A549 (cell line): ENCODE results near the gene NRXN2. TPM values are rescaled to one million over a fixed set of nuclear protein-coding genes. Genes with fewer than 3 reads are reported as not detected.

Experiments
- ATAC-seq, 2 experiments: fragments of 200-7000 bp in 1 of 2; fragments of >200 bp in 1 of 2; cut with Nextera tagmentation in 1 of 2; cut with Tn5 transposase in 1 of 2; 3 replicates each; pipeline versions ENCODE4 v1.8.0 to v1.9.1; 2018 to 2020; ENCODE audit warnings: mild to moderate bottlenecking in 1 of 2, moderate library complexity in 1 of 2
- CTCF ChIA-PET: fragments of 300-600 bp; sonication (Branson Sonifier 250); formaldehyde crosslinking; extraction: SDS; loops from one replicate; lab custom pipeline; 2021; ENCODE audit warnings: antibody characterized with exemption, inconsistent platforms; lab: Yijun Ruan, JAX
- POLR2A ChIA-PET: fragments of 350-600 bp; formaldehyde crosslinking; extraction: SDS; loops from one replicate; lab custom pipeline; 2021; ENCODE audit warnings: antibody characterized with exemption, inconsistent platforms; lab: Yijun Ruan, JAX
- DNase-seq, 2 experiments: peaks; one replicate each; pipeline versions ENCODE4 v3.0.0 to v3.0.0-alpha.2; 2011 to 2016; ENCODE audit warnings: low read depth in 1 of 2, low spot score in 1 of 2
- FAIRE-seq: peaks from 2 replicates; lab custom pipeline; 2011; peaks lifted over from hg19 to GRCh38; lab: Jason Lieb, UNC
- H3K27ac ChIP-seq, 2 experiments: fragments of >200 bp; sonication (Bioruptor Twin); formaldehyde crosslinking; 3 replicates each; pipeline ENCODE4 v1.5.1; 2016 to 2017
- H3K4me1 ChIP-seq: fragments of >200 bp; sonication (Bioruptor Twin); formaldehyde crosslinking; 3 replicates; pipeline ENCODE4 v1.6.1; 2016
- H3K4me2 ChIP-seq: fragments of >200 bp; sonication (Bioruptor Twin); formaldehyde crosslinking; 3 replicates; pipeline ENCODE4 v1.6.1; 2016
- H3K4me3 ChIP-seq: fragments of >200 bp; sonication (Bioruptor Twin); formaldehyde crosslinking; 3 replicates; pipeline ENCODE4 v1.5.1; 2016
- H3K9me3 ChIP-seq: fragments of >200 bp; sonication (Bioruptor Twin); formaldehyde crosslinking; 3 replicates; pipeline ENCODE4 v1.6.1; 2016
- BCL3 ChIP-seq: fragments of >200 bp; sonication (Bioruptor Twin); formaldehyde crosslinking; IDR thresholded peaks from 3 replicates; pipeline ENCODE4 v1.6.1; 2016
- CBX2 ChIP-seq: fragments of 200-600 bp; sonication (generic); IDR thresholded peaks from 2 replicates; pipeline ENCODE4 v1.6.1; 2016; ENCODE audit warnings: low read depth, mild to moderate bottlenecking, borderline replicate concordance
- E2F6 ChIP-seq: IDR thresholded peaks from 2 replicates; pipeline ENCODE4 v1.6.1; 2012; ENCODE audit warnings: low read depth, borderline replicate concordance
- ELK1 ChIP-seq: fragments of 150-350 bp; IDR thresholded peaks from 2 replicates; pipeline ENCODE4 v1.6.1; 2014; ENCODE audit warnings: low read depth, mild to moderate bottlenecking, low read length
- ESRRA ChIP-seq: fragments of 150-350 bp; IDR thresholded peaks from 2 replicates; pipeline ENCODE4 v1.6.1; 2014; ENCODE audit warnings: mild to moderate bottlenecking, low read length, borderline replicate concordance
- FOXS1 ChIP-seq: fragments of 250-450 bp; sonication (Bioruptor Pico); IDR thresholded peaks from 2 replicates; pipeline ENCODE4 v1.5.0; 2020; ENCODE audit warnings: mild to moderate bottlenecking, moderate library complexity
- GATA3 ChIP-seq: IDR thresholded peaks from 2 replicates; pipeline ENCODE4 v1.6.1; 2012; ENCODE audit warnings: borderline replicate concordance
- HOXB13 ChIP-seq: fragments of 250-450 bp; sonication (Bioruptor Pico); IDR thresholded peaks from 2 replicates; pipeline ENCODE4 v1.5.0; 2020; ENCODE audit warnings: low read depth, mild to moderate bottlenecking, moderate library complexity
- JUN ChIP-seq, 2 experiments: fragments of >200 bp; sonication (Bioruptor Twin); formaldehyde crosslinking; IDR thresholded peaks; 2 replicates in 1 of 2; 3 replicates in 1 of 2; pipeline ENCODE4 v1.6.1; 2016 to 2017
- JUNB ChIP-seq: fragments of >200 bp; sonication (Bioruptor Twin); formaldehyde crosslinking; IDR thresholded peaks from 2 replicates; pipeline ENCODE4 v1.6.1; 2016
- MAX ChIP-seq: IDR thresholded peaks from 2 replicates; pipeline ENCODE4 v1.6.1; 2012
- MAZ ChIP-seq: fragments of 150-350 bp; IDR thresholded peaks from 2 replicates; pipeline ENCODE4 v1.6.1; 2014; ENCODE audit warnings: antibody characterized with exemption, low read depth, low read length, borderline replicate concordance
- MYC ChIP-seq: IDR thresholded peaks from 2 replicates; pipeline ENCODE4 v1.6.1; 2012; ENCODE audit warnings: mild to moderate bottlenecking, inconsistent platforms, low read length, improper control_type of control experiment, borderline replicate concordance
- NPAS2 ChIP-seq: fragments of 250-450 bp; sonication (Bioruptor Pico); IDR thresholded peaks from 2 replicates; pipeline ENCODE4 v1.8.0; 2022; ENCODE audit warnings: mild to moderate bottlenecking, moderate library complexity, borderline replicate concordance
- PBX3 ChIP-seq: IDR thresholded peaks from 2 replicates; pipeline ENCODE4 v1.6.1; 2012
- PHF8 ChIP-seq: fragments of 200-600 bp; sonication (generic); IDR thresholded peaks from 2 replicates; pipeline ENCODE4 v1.6.1; 2016; ENCODE audit warnings: low read depth, mild to moderate bottlenecking, antibody characterized with exemption, moderate library complexity, borderline replicate concordance
- RAD21 ChIP-seq, 2 experiments: fragments of >200 bp in 1 of 2; sonication (Bioruptor Twin) in 1 of 2; formaldehyde crosslinking in 1 of 2; IDR thresholded peaks in 1 of 2; conservative IDR thresholded peaks in 1 of 2; 2 replicates in 1 of 2; 3 replicates in 1 of 2; pipeline ENCODE4 v1.6.1; 2012 to 2018; ENCODE audit warnings: inconsistent platforms in 1 of 2
- RCOR1 ChIP-seq: fragments of 150-350 bp; IDR thresholded peaks from 2 replicates; pipeline ENCODE4 v1.6.1; 2014; ENCODE audit warnings: antibody characterized with exemption, low read length, low read depth
- ZFP36 ChIP-seq: fragments of 450-650 bp; IDR thresholded peaks from 2 replicates; pipeline ENCODE4 v1.6.1; 2014; ENCODE audit warnings: borderline replicate concordance; ENCODE audit not compliant: partially characterized antibody
- WGBS: methylation state at CpG from one replicate; pipeline ENCODE4 v1.1.6; 2017; ENCODE audit errors: missing lambda C conversion rate; 5-methylcytosine and 5-hydroxymethylcytosine counted together
- polyA plus RNA-seq, 4 experiments: library from polyadenylated mRNA; depleted of rRNA in 3 of 4; stranded (reverse); fragments of >200 nt; fragmentation: RNase III in 1 of 4; extraction: RNeasy Plus Mini Kit Qiagen cat#74134 plus additional on column Dnase treatment in 1 of 4; gene quantifications; 2 replicates in 3 of 4; 3 replicates in 1 of 4; pipeline ENCODE4 v1.2.3, GENCODE V29; 2011 to 2017

NRXN2 gene
- polyA plus RNA-seq, 2 of the 4 experiments (the other 2 are of a cell fraction), result 0.04 TPM; not detected in 1

- TF ChIP-seq BCL3, result no peak
- H3K4me2 ChIP-seq, result no peak overlapping the region
- no peaks in the 10 kb centered on the region for H3K9me3 ChIP-seq
- ATAC-seq (no peak), FAIRE-seq (no peak), DNase-seq (no peak)
- H3K4me1 ChIP-seq, result peaks cover 12% of the 10 kb centered on the region
- ChIA-PET CTCF (interaction anchor here (1.6 to 19.0 kb wide), 5 partner anchors 12 to 227 kb away, joined by 6 to 175 read pairs (median 11); no protein-coding TSS in a partner anchor), POLR2A (no interaction called here)
- 29% methylated on average over 1 of the region's 2 CpGs for WGBS
- no peak overlapping the region for H3K4me3 ChIP-seq
- peak overlapping the region in 1 of 2 experiments; percentile 68; a peak in 1 of 6 replicates for H3K27ac ChIP-seq
Measured at GRCh38 chr11:64676261-64676615, 46.8 kb downstream of the NRXN2 start.

GRCh38 chr11:64675450-64676260 lies 47.3 kb downstream of the NRXN2 start:
- WGBS, result 57% methylated on average over 18 of the region's 19 CpGs
- POLR2A ChIA-PET, result no interaction called here
- peak; percentile 61 to 64 for DNase-seq
- CTCF ChIA-PET, result interaction anchor here (0.6 to 19.0 kb wide), 9 partner anchors 11 to 300 kb away, joined by 3 to 175 read pairs (median 6); partner anchors contain the start of gene RASGRP2
- Histone ChIP-seq H3K4me3 (no peak overlapping the region), H3K27ac (peak overlapping the region in 1 of 2 experiments; percentile 68; a peak in 3 of 6 replicates), H3K4me2 (peak overlapping the region; percentile 35), H3K9me3 (no peaks in the 10 kb centered on the region), H3K4me1 (peaks cover 12% of the 10 kb centered on the region)
- no peak for FAIRE-seq
- peak; percentile 84 to 91 for ATAC-seq
- TF ChIP-seq MAX (peak; percentile 55; the same call in 1 of the 2 replicates), MAZ (no peak)

GRCh38 chr11:64674774-64675173 lies 48.2 kb downstream of the NRXN2 start:
- FAIRE-seq (no peak), DNase-seq (no peak), ATAC-seq (0 out of 6 replicates have a peak, but pooled peaks of 1 of the 2 experiments have one; percentile 8)
- Histone ChIP-seq H3K4me1 (peaks cover 12% of the 10 kb centered on the region), H3K9me3 (no peaks in the 10 kb centered on the region), H3K4me3 (no peak overlapping the region), H3K4me2 (peak overlapping the region; percentile 35; the same call in 1 of the 3 replicates), H3K27ac (0 out of 6 replicates have a peak overlapping the region, but pooled peaks of 1 of the 2 experiments have one; percentile 24)
- ChIA-PET CTCF (interaction anchor here (0.6 to 19.0 kb wide), 10 partner anchors 11 to 225 kb away, joined by 3 to 175 read pairs (median 6); partner anchors contain the start of gene RASGRP2), POLR2A (interaction anchor here (0.5 kb wide), 1 partner anchor 12 kb away, joined by 3 read pairs; no protein-coding TSS in a partner anchor)
- 100% methylated on average over 2 of the region's 2 CpGs for WGBS
- no peak for TF ChIP-seq ESRRA
- TF ChIP-seq RCOR1, result no peak
- TF ChIP-seq HOXB13 (CRISPR knock-in tag), result no peak
- TF ChIP-seq FOXS1, result no peak
- no peak for TF ChIP-seq PBX3
- TF ChIP-seq MAX, result no peak
- TF ChIP-seq ELK1, result no peak
- no peak for TF ChIP-seq CBX2
- no peak for TF ChIP-seq RAD21 (conservative IDR thresholded peaks at IDR 0.05 in 1 of 2, IDR thresholded peaks at IDR 0.05 in 1 of 2)
- TF ChIP-seq JUNB, result no peak
- no peak for TF ChIP-seq MYC
- TF ChIP-seq JUN (IDR thresholded peaks at IDR 0.05), result no peak
- TF ChIP-seq PHF8, result no peak
- TF ChIP-seq ZFP36, result no peak
- TF ChIP-seq E2F6, result no peak
- no peak for TF ChIP-seq GATA3
- no peak for TF ChIP-seq NPAS2 (CRISPR knock-in tag)
